ENCODE data around the gene NRG3.

NRG3 gene
- total RNA-seq = 0 reads per million in 3 donors

DNA sequence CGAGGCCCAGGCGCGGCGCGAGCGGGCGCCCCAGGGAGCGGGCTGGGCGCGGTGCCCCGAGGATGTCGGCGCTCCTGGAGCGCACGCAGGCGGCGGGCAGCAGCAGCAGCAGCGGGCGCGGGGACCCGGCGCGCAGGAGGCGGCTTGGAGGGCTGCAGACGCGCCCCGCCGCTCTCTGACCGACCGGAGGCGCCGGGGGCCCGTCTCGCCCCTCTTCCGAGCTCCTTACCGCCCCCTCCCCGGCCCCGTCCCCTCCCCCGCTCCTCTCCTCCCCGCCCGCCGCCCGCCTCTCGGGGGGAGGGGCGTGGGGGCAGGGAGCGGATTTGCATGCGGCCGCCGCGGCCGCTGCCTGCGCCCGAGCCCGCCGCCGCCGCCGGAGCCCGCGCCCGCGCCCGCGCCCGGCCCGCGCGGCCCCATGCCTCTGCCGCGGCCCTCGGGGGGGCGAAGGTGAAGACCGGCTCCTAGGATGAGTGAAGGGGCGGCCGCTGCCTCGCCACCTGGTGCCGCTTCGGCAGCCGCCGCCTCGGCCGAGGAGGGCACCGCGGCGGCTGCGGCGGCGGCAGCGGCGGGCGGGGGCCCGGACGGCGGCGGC, at the start of gene NRG3:
NRG3 (plus strand) TSS at position 320 of the 592 bp plus-strand sequence.
- Histone ChIP-seq H3K36me3 (ENCODE audit: control insufficient read depth, insufficient read depth, low read length) (no peaks in the 10 kb centered on the region), H3K9me3 (ENCODE audit: control insufficient read depth, low read length) (no peaks in the 10 kb centered on the region), H3K4me1 (ENCODE audit: control insufficient read depth, insufficient read depth, low read length, poor library complexity, severe bottlenecking) (no peaks in the 10 kb centered on the region), H3K27me3 (replicated peaks; ENCODE audit: control insufficient read depth, insufficient read depth, low read length, poor library complexity, severe bottlenecking) (peaks cover 10% of the 10 kb centered on the region), H3K4me3 (ENCODE audit: insufficient read depth, low read depth, low read length, poor library complexity, severe bottlenecking) (no peak within 1 kb of the TSS), H3K27ac (ENCODE audit: insufficient read depth, low read length, poor library complexity, severe bottlenecking) (no peak within 1 kb of the TSS)
- no peak for DNase-seq

DNA sequence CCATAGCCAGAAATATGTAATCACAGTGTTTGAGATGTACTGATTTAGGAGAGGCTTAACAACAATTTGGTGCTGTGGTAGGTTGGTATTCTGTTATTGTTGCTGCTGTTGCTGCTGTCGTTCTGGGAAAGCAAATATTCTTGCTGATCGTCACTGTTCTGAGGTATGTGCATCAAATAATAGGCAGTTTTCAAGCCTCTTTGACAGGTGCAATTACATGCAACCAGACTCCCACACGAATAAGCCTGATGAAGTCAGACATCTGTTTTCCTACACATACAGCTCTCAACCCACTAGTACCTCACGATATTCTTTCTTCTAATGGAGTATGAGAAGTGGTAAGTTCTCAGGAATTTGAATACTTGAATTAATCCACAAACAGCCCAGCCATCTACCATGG, 46.7 kb upstream of the NRG3 start:
- H3K9me3 ChIP-seq (ENCODE audit: control insufficient read depth, low read length) = no peaks in the 10 kb centered on the region
- DNase-seq = no peak
- H3K4me1 ChIP-seq (ENCODE audit: control insufficient read depth, insufficient read depth, low read length, poor library complexity, severe bottlenecking) = no peaks in the 10 kb centered on the region
- no peaks in the 10 kb centered on the region for H3K27me3 ChIP-seq (replicated peaks; ENCODE audit: control insufficient read depth, insufficient read depth, low read length, poor library complexity, severe bottlenecking)
- no peak overlapping the region for H3K27ac ChIP-seq (ENCODE audit: insufficient read depth, low read length, poor library complexity, severe bottlenecking)
- no peak overlapping the region for H3K4me3 ChIP-seq (ENCODE audit: insufficient read depth, low read depth, low read length, poor library complexity, severe bottlenecking)
- no peaks in the 10 kb centered on the region for H3K36me3 ChIP-seq (ENCODE audit: control insufficient read depth, insufficient read depth, low read length)

DNA sequence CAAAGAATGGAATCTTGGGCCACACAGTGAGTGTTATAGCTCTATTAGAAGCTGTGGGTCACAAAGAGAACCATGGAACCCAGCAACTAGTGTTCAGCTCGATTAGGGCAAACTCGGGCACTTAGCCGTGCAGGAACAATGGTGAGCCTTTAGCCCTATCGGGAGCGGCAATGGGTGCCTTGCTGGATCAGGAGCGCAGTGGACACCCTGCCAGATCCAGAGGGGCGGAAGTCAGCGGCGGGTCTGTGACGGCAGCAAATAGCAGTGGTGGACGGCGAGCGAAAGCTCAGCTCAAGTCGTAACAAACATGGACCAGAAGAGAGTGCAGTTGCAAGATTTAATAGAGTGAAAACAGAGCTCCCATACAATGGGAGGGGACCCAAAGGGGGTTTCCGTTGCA, 43.9 kb upstream of the NRG3 start:
- no peaks in the 10 kb centered on the region for H3K36me3 ChIP-seq (ENCODE audit: control insufficient read depth, insufficient read depth, low read length)
- no peaks in the 10 kb centered on the region for H3K4me1 ChIP-seq (ENCODE audit: control insufficient read depth, insufficient read depth, low read length, poor library complexity, severe bottlenecking)
- no peaks in the 10 kb centered on the region for H3K9me3 ChIP-seq (ENCODE audit: control insufficient read depth, low read length)
- no peak overlapping the region for H3K27ac ChIP-seq (ENCODE audit: insufficient read depth, low read length, poor library complexity, severe bottlenecking)
- DNase-seq = no peak
- H3K4me3 ChIP-seq (ENCODE audit: insufficient read depth, low read depth, low read length, poor library complexity, severe bottlenecking) = no peak overlapping the region
- H3K27me3 ChIP-seq (replicated peaks; ENCODE audit: control insufficient read depth, insufficient read depth, low read length, poor library complexity, severe bottlenecking) = no peaks in the 10 kb centered on the region

DNA sequence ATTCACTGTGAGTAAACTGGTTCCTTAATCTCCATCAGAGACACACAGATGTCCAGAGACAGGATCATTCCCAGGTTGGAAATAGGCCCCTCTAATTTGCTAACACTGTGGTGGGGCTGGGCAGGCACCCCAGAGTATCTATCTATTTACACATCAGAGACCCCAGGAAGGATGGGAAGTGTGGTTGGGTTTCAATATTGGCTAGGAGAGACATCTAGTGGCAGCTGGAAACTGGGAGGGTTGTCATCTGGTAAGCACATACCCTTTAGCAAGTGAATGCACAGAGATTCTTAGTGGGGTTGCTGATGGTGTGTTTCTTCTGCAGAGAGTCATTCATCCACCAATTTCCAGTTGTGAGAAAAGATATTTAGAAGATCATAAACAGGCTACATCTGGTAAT, 36.0 kb upstream of the NRG3 start:
- no peaks in the 10 kb centered on the region for H3K4me1 ChIP-seq (ENCODE audit: control insufficient read depth, insufficient read depth, low read length, poor library complexity, severe bottlenecking)
- no peaks in the 10 kb centered on the region for H3K9me3 ChIP-seq (ENCODE audit: control insufficient read depth, low read length)
- no peaks in the 10 kb centered on the region for H3K27me3 ChIP-seq (replicated peaks; ENCODE audit: control insufficient read depth, insufficient read depth, low read length, poor library complexity, severe bottlenecking)
- DNase-seq = no peak
- H3K27ac ChIP-seq (ENCODE audit: insufficient read depth, low read length, poor library complexity, severe bottlenecking) = no peak overlapping the region
- no peaks in the 10 kb centered on the region for H3K36me3 ChIP-seq (ENCODE audit: control insufficient read depth, insufficient read depth, low read length)
- H3K4me3 ChIP-seq (ENCODE audit: insufficient read depth, low read depth, low read length, poor library complexity, severe bottlenecking) = no peak overlapping the region

DNA sequence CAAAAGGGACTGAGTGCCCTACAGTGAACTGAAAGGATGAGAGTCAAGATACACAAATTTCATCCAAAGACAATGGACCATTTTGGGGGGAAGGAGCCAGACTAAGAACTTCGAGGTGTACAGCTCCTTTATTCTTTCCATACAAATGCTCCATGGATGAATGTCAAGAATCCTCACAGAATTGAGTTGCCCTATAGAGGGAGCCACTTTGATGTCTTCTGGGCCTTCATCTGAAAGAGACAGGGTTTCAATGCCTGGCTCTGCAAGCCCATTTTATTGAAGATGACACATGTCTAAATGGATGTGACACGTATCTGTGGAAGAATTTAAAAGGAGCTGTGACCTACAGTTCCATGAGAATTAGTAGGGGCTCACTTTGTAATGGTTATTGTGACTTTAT, 32.0 kb upstream of the NRG3 start:
- no peaks in the 10 kb centered on the region for H3K9me3 ChIP-seq (ENCODE audit: control insufficient read depth, low read length)
- H3K27me3 ChIP-seq (replicated peaks; ENCODE audit: control insufficient read depth, insufficient read depth, low read length, poor library complexity, severe bottlenecking) = no peaks in the 10 kb centered on the region
- H3K27ac ChIP-seq (ENCODE audit: insufficient read depth, low read length, poor library complexity, severe bottlenecking) = no peak overlapping the region
- no peak for DNase-seq
- no peaks in the 10 kb centered on the region for H3K36me3 ChIP-seq (ENCODE audit: control insufficient read depth, insufficient read depth, low read length)
- no peak overlapping the region for H3K4me3 ChIP-seq (ENCODE audit: insufficient read depth, low read depth, low read length, poor library complexity, severe bottlenecking)
- no peaks in the 10 kb centered on the region for H3K4me1 ChIP-seq (ENCODE audit: control insufficient read depth, insufficient read depth, low read length, poor library complexity, severe bottlenecking)

DNA sequence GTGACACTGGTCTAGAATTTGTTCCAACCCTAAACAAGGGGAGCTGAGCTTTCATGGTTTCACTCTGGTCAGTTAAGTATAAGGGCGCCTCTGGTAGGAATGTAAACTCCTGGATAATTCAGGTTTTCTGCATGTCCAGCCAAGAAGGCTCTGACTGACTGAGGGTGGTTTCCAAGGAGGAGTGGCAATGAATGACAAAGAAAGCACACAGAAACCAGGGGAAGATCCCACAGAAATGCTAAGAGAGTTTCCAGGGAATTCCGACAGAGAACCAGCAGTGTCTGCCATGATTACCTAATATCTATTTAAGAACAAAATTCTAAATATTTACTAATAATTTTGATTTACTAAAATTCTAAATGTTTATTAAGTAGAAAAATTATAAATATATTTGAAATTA, 27.3 kb upstream of the NRG3 start:
- Histone ChIP-seq H3K27me3 (replicated peaks; ENCODE audit: control insufficient read depth, insufficient read depth, low read length, poor library complexity, severe bottlenecking) (no peaks in the 10 kb centered on the region), H3K27ac (ENCODE audit: insufficient read depth, low read length, poor library complexity, severe bottlenecking) (no peak overlapping the region), H3K9me3 (ENCODE audit: control insufficient read depth, low read length) (no peaks in the 10 kb centered on the region), H3K36me3 (ENCODE audit: control insufficient read depth, insufficient read depth, low read length) (no peaks in the 10 kb centered on the region), H3K4me3 (ENCODE audit: insufficient read depth, low read depth, low read length, poor library complexity, severe bottlenecking) (no peak overlapping the region), H3K4me1 (ENCODE audit: control insufficient read depth, insufficient read depth, low read length, poor library complexity, severe bottlenecking) (no peaks in the 10 kb centered on the region)
- DNase-seq = no peak

DNA sequence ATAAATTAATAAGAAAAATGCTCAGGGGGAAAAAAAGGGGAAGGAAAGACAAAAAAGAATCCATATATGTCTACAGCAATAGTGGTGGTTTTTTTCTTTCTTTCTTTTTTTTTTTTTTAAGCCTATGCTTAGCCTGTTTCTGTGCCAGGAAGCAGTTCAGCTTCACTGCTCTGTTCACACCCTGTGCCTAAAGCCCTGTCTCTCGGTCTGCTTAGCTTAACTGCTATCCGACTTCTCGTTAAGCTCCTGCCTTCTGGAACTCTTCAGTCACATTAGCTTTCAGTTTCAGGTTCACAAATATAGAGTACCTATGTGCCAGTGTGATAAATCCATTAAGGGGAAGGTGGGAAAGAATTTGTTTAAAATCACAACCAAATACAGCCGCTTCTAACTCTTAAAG, 26.5 kb upstream of the NRG3 start:
- DNase-seq = no peak
- H3K4me1 ChIP-seq (ENCODE audit: control insufficient read depth, insufficient read depth, low read length, poor library complexity, severe bottlenecking) = no peaks in the 10 kb centered on the region
- no peak overlapping the region for H3K27ac ChIP-seq (ENCODE audit: insufficient read depth, low read length, poor library complexity, severe bottlenecking)
- no peak overlapping the region for H3K4me3 ChIP-seq (ENCODE audit: insufficient read depth, low read depth, low read length, poor library complexity, severe bottlenecking)
- no peaks in the 10 kb centered on the region for H3K27me3 ChIP-seq (replicated peaks; ENCODE audit: control insufficient read depth, insufficient read depth, low read length, poor library complexity, severe bottlenecking)
- H3K36me3 ChIP-seq (ENCODE audit: control insufficient read depth, insufficient read depth, low read length) = no peaks in the 10 kb centered on the region
- no peaks in the 10 kb centered on the region for H3K9me3 ChIP-seq (ENCODE audit: control insufficient read depth, low read length)

DNA sequence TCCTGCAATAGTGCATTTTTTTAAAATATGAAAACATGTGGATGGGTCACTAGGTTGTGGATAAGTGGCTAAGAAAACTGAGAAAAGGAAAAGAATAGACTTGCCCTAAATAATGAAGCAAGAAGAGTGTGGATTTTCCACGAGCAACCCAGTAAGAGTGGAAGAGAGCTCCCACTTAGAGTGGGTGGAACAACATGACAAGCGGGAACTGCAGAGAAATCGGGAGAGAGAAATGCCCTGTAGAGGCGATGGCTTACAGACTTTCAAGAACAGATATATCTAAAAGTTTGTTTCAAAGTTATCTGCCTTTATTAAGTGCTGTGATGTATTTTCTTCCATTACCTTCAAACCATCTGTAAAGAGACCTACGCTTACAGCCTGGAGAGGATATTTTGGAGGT, 26.1 kb upstream of the NRG3 start:
- no peak for DNase-seq

DNA sequence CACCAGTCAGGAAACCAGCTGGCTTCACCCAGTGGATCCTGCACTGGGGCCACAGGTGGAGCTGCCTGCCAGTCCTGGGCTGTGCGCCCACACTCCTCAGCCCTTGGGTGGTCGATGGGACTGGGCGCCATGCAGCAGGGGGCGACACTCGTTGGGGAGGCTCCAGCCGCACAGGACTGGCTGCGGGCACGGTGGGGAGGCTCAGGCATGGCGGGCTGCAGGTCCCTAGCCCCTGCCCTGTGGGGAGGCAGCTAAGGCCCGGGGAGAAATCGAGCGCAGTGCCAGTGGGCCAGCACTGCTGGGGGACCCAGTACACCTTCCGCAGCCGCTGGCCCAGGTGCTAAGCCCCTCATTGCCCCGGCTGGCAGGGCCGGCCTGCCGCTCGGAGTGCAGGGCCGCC, 12.4 kb upstream of the NRG3 start:
- Histone ChIP-seq H3K36me3 (ENCODE audit: control insufficient read depth, insufficient read depth, low read length) (no peaks in the 10 kb centered on the region), H3K27me3 (replicated peaks; ENCODE audit: control insufficient read depth, insufficient read depth, low read length, poor library complexity, severe bottlenecking) (no peaks in the 10 kb centered on the region), H3K27ac (ENCODE audit: insufficient read depth, low read length, poor library complexity, severe bottlenecking) (no peak overlapping the region), H3K4me1 (ENCODE audit: control insufficient read depth, insufficient read depth, low read length, poor library complexity, severe bottlenecking) (no peaks in the 10 kb centered on the region), H3K9me3 (ENCODE audit: control insufficient read depth, low read length) (no peaks in the 10 kb centered on the region), H3K4me3 (ENCODE audit: insufficient read depth, low read depth, low read length, poor library complexity, severe bottlenecking) (no peak overlapping the region)
- no peak for DNase-seq

More for the DNA sequence above, 26.1 kb upstream of the NRG3 start:
- Histone ChIP-seq H3K27me3 (replicated peaks; ENCODE audit: control insufficient read depth, insufficient read depth, low read length, poor library complexity, severe bottlenecking) (no peaks in the 10 kb centered on the region), H3K4me1 (ENCODE audit: control insufficient read depth, insufficient read depth, low read length, poor library complexity, severe bottlenecking) (no peaks in the 10 kb centered on the region), H3K9me3 (ENCODE audit: control insufficient read depth, low read length) (no peaks in the 10 kb centered on the region), H3K4me3 (ENCODE audit: insufficient read depth, low read depth, low read length, poor library complexity, severe bottlenecking) (no peak overlapping the region), H3K27ac (ENCODE audit: insufficient read depth, low read length, poor library complexity, severe bottlenecking) (no peak overlapping the region), H3K36me3 (ENCODE audit: control insufficient read depth, insufficient read depth, low read length) (no peaks in the 10 kb centered on the region)

DNA sequence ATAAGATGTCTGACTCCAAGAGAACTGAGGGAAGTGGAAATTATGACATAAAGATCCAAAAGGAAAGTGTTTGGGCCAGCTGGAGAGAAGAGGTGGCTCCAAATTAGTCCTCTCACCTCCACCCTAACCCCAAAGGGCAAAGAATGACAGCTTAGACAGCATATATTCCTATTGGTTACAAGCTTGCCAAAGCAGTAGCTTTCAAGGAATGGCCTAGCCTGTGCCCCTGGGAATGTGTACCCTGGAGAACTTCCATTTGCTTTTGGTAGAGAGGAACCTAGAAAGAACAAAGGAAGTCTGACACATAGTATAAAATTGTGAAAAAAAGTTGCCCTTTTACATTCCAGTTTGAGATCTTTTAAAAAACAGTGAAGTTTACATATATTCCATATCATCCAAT, 11.2 kb upstream of the NRG3 start:
- H3K4me1 ChIP-seq (ENCODE audit: control insufficient read depth, insufficient read depth, low read length, poor library complexity, severe bottlenecking) = no peaks in the 10 kb centered on the region
- no peak overlapping the region for H3K27ac ChIP-seq (ENCODE audit: insufficient read depth, low read length, poor library complexity, severe bottlenecking)
- H3K4me3 ChIP-seq (ENCODE audit: insufficient read depth, low read depth, low read length, poor library complexity, severe bottlenecking) = no peak overlapping the region
- H3K36me3 ChIP-seq (ENCODE audit: control insufficient read depth, insufficient read depth, low read length) = no peaks in the 10 kb centered on the region
- no peaks in the 10 kb centered on the region for H3K27me3 ChIP-seq (replicated peaks; ENCODE audit: control insufficient read depth, insufficient read depth, low read length, poor library complexity, severe bottlenecking)
- no peaks in the 10 kb centered on the region for H3K9me3 ChIP-seq (ENCODE audit: control insufficient read depth, low read length)
- no peak for DNase-seq
